GM12872 (cell line): ENCODE results near the gene SNRPB.

Experiments used
- CTCF ChIP-seq: IDR thresholded peaks from 3 replicates; pipeline ENCODE4 v1.5.1; 2011; ENCODE audit warnings: low read depth, mild to moderate bottlenecking, low read length, moderate library complexity; ENCODE audit not compliant: insufficient read depth

Gene SNRPB

GRCh38 chr20:2429051-2429450, 41.5 kb downstream of the SNRPB start:
- no peak for TF ChIP-seq CTCF

GRCh38 chr20:2421247-2421646, 49.3 kb downstream of the SNRPB start:
- no peak for TF ChIP-seq CTCF

GRCh38 chr20:2420510-2420909, 50.1 kb downstream of the SNRPB start:
- TF ChIP-seq CTCF, result no peak

GRCh38 chr20:2418388-2418787, 52.2 kb downstream of the SNRPB start:
- no peak for TF ChIP-seq CTCF

GRCh38 chr20:2417213-2417541, 53.4 kb downstream of the SNRPB start:
- TF ChIP-seq CTCF, result no peak

GRCh38 chr20:2416541-2417212, 53.9 kb downstream of the SNRPB start:
- TF ChIP-seq CTCF, result no peak
